ENCODE results near the gene CLUH.

Gene CLUH, protein sequence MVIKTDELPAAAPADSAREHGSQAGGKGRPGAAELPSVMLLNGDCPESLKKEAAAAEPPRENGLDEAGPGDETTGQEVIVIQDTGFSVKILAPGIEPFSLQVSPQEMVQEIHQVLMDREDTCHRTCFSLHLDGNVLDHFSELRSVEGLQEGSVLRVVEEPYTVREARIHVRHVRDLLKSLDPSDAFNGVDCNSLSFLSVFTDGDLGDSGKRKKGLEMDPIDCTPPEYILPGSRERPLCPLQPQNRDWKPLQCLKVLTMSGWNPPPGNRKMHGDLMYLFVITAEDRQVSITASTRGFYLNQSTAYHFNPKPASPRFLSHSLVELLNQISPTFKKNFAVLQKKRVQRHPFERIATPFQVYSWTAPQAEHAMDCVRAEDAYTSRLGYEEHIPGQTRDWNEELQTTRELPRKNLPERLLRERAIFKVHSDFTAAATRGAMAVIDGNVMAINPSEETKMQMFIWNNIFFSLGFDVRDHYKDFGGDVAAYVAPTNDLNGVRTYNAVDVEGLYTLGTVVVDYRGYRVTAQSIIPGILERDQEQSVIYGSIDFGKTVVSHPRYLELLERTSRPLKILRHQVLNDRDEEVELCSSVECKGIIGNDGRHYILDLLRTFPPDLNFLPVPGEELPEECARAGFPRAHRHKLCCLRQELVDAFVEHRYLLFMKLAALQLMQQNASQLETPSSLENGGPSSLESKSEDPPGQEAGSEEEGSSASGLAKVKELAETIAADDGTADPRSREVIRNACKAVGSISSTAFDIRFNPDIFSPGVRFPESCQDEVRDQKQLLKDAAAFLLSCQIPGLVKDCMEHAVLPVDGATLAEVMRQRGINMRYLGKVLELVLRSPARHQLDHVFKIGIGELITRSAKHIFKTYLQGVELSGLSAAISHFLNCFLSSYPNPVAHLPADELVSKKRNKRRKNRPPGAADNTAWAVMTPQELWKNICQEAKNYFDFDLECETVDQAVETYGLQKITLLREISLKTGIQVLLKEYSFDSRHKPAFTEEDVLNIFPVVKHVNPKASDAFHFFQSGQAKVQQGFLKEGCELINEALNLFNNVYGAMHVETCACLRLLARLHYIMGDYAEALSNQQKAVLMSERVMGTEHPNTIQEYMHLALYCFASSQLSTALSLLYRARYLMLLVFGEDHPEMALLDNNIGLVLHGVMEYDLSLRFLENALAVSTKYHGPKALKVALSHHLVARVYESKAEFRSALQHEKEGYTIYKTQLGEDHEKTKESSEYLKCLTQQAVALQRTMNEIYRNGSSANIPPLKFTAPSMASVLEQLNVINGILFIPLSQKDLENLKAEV (N-terminal part only)

DNA sequence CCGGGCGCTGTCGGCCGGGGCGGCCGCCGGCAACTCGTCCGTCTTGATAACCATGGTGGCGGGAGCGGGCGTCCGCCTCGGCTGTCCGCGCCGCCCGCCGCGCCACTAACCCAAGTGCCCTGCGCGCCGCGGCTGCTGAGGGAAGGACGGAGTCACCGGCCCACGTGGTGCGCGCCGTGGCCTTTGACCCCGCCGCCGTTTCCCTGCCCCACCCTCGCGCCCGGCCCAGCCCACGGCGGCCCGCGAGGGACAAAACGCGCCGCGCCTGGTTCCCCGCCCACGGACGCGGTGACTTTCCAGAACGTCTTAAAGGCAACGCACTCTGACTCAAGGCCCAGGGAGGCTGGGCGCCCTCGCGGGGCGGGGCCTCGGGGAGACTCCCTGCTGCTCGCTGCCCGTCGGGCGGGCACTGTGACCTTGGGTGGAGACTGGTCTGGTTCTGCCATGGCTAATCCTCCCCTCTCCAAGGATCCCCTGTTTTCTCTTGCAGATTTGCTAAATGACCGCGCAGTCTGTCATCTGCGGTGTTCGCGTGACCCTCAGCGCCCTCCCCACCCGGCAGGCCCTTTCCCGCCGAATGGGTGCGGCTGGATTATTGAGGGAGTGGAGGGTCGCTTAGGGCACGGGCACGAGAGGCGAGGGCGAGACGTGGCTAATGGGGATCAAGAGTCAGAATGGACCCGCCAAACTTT is at the start of gene CLUH:
CLUH (minus strand) TSS at position 157 of the 692 bp plus-strand sequence; CDS start at position 54, 103 bp downstream.
- peak; percentile 88 for DNase-seq

DNA sequence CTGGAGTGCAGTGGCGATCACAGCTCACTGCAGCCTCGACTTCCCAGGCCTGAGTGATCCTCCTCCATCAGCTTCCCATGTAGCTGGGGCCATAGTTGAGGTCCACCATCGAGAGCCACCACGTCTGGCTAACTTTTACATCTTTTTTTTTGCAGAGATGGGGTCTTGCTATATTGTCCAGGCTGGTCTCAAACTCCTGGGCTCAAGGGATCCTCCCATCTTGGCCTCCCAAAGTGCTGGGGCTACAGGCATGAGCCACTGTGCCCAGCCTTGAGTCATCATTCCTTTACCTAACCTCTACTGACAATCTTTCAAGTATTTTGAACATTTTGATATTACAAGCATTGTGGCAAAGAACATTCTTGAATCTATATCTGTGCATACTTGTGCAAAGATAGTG is 47.3 kb upstream of the CLUH start:
- DNase-seq: no peak

DNA sequence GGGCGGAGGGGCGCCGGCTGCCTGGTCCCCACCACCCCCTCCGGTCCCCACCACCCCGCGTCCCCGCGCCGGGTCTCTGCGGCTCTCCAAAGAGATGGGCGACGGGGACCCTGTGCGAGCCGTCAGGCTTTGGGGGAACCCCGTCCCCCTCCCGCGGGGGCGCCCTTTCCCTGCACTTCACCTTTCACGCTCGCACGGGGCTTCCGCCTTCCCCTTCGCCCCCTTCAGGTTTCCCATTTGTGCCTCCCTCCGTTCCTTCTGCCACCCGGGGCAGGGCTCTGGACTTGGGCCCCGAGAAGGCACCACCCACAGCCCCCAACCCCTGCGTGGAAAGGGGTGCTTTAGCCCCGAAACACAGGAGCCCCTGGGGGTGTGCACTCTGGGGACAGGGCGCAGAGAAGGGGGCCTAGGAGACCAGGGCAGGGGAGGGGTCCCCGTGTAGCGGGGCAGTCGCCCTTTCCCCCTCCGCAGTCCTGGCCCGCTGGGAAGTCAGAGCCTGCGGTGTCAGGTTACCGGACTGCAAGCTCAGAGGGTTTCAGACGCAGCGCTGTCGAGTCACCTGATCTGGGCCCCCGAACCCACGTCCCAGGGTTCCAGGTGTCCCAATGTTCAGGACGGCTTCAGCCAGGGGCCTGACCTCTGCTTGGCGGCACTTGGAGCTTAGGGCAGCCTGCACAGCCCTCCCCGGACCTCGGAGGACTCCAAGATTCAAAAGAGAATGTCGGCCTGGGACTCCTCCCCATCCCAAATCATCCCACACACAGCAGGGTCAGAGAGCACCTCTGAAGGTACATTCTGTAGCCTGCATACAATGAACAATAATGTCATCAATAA is 44.5 kb upstream of the CLUH start:
- peak; percentile 28 for DNase-seq

DNA sequence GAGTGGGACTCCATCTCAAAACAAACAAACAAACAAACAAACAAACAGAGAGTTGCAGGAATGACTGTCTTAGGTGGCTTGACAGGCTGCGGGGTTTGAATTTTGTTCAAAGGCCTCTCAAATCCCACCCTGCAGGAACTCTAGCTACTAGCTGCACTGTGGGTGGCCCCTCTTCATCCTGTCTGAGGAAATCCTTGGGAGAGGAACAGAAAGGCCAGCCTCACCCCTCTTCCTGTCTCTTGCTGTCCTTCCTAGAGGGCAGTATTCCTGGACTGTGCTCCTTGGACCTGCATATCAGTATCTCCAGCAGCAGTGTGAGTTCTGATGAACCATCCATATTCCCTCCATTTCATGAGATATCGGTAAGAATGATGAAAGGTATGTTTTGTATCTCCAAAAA is 39.9 kb upstream of the CLUH start:
- no peak for DNase-seq

DNA sequence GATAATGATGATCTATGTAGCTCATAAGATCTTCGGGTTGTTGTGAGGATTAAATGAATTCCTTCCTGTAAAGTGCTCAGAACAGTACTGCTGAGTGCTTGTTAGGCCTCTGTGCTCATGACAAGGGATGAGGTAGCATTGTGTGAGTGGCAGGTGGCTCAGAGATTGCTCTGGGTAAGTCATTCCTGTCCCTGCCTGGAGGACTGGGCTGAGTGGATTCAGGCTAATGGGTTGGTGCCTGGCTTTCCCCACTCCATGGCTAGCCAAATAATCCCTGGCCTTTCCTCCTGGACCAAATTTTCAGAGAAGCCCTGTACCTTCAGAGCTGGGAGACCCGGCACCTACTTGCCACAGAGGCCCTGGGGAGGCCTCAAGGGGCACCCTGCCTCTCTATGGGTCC is 39.2 kb upstream of the CLUH start:
- no peak for DNase-seq

DNA sequence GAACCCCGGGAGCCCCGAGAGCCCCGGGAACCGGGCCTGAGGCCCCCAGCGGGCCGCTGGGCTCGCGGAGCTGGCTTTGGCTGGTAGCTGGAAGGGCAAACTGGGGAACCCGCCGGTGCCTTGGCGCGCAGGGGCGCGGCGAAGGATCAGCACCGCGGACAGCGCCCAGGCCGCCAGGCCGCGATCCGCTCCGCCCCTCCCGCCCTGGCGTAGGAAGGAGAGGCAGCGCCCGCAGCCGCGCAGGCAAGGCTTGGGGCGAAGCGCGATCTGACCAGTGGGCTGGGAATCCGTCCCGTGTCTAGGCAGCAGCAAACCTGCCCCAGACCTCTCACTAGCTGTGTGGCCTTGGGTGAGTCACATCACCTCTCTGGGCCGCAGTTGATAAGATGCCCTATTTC is 38.2 kb upstream of the CLUH start:
- DNase-seq: peak; percentile 43

DNA sequence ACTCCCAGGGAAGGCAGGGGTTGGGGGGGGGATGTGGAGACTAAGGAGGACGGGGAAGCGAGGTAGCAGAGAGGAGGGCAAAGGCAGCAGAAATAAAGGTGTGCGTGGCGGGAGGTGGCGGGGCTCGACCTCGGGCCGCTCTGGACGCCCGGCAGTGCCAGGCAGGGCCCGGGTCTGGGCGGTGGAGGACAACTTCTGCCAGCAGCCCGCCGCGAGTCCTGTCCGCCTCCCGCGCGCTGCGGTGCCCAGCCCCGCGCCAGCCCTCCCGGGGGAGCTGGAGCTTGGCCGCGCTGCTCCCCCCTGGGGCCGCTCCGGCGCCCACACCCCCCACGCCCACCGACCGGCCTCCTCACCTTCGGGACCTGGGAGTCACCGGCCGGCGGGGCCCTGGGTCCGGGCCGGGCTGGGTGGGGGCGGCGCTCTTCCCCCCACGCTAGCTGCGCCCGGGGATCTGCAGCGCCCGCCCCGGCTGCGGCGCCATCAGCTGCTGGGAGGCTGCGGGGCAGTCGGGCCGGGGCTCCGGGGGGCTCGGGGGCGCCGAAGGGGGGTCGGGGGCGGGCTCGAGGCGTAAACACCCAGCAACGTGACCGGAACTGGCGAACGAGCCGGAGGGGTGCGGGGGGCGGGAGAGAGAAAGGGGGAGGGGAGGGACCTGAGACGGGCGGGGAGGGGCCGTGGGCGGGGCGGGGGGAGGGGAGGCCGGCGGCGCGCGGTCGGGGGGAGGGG is 37.7 kb upstream of the CLUH start, which contains the start of gene CCDC92B:
CCDC92B (minus strand) TSS at position 595 of the 726 bp plus-strand sequence. CDS start 14,507 bp downstream, outside the sequence.
- peak; percentile 80 for DNase-seq

DNA sequence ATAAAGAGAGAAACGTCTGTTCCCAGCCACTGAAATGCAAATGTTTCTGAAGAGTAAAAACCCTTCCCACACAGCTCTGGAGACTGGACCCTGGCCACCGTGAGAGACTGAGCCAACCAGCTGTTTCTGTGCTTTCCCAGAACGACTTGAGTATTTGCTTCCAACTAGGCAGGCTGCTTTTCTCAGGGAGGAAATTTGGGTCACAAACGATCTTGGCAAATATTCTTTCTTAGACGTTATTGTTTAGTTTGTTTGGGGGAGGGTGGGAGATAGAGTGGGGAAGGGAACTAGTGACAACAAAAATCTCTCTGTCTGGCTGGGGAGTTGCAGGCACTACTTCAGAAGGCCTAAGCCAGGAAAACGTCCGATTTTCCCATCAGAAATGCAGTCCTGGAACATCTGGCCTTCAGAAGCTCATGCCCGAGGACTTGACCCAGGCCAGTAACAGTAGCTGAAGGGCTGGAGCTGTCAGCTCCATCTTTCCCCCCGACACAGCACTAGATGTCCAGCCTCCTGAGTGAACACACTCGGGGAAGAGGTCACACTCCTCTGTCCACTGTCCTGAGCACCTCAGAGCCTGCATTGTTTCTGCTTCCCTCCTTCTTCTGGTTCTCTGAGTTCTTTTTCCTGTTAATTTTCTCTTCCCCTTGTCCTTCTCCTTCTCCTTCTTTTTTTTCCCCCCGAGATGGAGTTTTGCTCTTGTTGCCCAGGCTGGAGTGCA is 33.9 kb upstream of the CLUH start:
- DNase-seq: no peak

DNA sequence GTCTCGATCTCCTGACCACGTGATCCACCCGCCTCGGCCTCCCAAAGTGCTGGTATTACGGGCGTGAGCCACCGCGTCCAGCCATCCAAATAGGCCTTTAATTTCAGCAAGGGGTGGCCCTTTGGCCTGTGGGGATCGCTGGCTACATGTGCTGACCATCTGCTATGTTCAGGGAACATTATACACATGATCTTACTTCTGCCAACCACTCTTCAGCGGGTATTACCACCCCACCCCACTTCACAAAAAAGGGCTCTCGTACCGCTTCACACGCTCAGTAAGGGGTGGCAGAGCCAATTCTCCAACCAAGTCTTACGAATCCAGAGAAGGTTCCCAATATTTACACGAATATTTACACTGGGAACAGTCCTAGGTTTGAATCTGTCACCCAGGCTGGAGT is 26.1 kb upstream of the CLUH start:
- DNase-seq: no peak

DNA sequence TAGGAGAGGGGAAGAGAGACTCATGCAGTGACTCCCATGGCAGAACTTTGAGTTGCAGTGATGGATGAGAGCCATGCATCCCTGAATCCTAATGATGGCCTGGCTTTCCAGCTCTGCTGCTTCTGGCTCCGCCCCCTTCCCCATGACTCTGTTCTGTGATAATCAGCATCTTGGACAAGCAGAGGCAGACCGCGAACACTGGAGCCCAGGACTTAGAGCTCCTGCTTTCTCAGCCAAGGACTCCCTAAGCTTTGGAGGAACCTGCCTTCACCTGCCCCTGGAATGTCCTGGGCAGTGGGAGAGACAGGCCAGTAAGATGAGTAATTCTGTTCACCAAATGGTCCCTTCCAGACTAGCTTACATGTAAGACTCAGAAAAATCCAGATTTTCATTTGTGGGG is 25.4 kb upstream of the CLUH start:
- DNase-seq: peak; percentile 25

DNA sequence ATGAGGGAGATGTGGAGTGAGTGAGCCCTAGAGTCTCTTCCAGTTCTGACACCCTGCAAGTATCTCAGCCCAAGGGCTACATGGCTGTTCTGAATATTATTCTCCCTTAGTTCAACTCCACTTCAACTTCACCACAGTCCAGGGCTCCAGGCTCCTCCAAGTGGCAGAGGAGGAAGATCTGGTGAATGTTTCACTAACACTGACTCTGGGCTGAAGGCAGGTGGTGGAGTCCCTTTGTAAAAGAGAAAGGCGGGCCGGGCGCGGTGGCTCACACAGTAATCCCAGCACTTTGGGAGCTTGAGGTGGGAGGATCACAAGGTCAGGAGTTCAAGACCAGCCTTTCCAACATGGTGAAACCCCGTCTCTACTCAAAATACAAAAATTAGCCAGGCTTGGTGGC is 24.3 kb upstream of the CLUH start:
- no peak for DNase-seq

DNA sequence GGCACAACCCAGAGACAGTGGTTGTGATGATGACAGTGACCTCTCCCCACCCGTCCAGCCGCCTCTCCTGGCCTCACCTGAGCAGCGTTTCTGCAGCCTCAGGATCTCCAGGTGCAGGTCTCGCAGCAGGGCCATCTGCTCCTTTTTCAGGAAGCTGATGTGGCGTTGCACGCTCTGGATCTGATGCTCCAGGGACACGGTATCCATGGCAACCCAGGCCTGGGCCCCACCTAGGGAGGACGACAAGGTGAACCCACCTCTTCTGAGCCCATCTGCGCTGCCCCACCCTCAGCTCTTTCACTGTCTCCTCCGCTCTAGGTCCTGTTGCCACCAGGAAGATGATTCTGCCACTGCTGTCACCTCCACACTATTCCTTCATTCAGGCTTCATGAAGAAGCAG is 23.4 kb upstream of the CLUH start:
- peak; percentile 97 for DNase-seq

DNA sequence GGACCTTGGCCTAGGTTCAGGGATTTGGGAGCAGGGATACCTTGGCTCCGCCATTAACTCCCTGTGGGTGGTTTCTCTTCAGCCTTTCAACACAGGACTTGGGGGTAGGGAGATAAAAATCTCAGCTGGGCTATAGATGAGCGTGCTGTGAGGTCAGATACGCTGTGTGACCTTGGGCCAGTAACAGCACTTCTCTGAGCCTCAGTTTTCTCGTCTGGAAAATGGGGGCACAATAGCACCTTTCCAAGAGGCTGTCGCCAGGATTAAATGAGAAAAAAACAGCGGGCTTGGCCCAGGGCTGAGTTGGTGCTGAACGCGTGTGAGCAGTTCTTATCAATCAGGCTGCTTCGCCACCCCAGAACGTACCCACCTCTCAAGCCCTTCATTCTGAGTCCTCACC is 20.2 kb upstream of the CLUH start:
- DNase-seq: no peak

DNA sequence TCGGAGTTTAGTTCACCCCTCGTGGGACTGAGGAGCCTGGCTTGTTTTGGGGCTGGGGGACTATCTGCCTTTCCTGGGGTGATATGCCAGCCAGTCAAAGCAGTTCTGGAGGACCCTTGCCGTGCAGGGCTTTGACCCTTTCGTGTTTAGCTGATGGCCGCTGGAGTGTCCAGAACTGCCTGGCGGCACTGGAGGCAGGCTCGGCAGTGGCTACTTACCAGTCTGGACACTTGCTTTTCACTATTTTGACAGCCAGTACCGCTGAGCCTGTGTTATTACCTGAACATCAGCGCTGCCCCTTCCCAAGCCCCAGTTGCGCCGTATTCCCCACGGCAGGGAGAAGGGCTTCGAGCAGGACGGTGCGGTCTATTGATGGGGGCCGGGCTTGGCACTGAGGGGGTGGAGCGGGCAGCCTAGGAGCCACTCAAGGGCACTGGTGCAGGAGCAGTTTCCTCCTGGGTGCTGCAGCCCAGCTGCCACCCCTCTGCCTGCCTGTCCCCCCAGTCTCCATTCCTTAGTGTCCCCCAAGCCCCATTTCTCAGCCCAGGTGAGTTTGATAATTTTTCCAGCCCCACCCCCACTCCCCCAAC is 19.3 kb upstream of the CLUH start:
- no peak for DNase-seq

DNA sequence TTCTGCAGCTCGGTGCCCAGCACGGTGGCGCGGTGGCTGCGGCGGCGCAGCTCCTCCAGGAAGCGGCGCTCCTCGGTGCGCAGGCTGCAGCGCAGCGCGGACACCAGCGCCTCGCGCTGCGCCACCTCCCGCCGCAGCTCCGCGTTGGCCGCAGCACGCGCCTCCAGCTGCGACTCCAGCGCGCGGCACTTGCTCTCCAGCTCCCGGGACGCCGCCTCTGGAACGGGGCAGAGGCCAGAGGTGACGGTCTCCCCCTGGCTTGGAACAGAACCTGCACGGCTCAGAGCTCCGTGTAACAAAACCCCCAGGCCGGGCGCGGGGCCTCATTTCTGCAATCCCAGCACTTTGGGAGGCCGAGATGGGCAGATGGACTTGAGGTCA is 13.2 kb upstream of the CLUH start:
- no peak for DNase-seq

DNA sequence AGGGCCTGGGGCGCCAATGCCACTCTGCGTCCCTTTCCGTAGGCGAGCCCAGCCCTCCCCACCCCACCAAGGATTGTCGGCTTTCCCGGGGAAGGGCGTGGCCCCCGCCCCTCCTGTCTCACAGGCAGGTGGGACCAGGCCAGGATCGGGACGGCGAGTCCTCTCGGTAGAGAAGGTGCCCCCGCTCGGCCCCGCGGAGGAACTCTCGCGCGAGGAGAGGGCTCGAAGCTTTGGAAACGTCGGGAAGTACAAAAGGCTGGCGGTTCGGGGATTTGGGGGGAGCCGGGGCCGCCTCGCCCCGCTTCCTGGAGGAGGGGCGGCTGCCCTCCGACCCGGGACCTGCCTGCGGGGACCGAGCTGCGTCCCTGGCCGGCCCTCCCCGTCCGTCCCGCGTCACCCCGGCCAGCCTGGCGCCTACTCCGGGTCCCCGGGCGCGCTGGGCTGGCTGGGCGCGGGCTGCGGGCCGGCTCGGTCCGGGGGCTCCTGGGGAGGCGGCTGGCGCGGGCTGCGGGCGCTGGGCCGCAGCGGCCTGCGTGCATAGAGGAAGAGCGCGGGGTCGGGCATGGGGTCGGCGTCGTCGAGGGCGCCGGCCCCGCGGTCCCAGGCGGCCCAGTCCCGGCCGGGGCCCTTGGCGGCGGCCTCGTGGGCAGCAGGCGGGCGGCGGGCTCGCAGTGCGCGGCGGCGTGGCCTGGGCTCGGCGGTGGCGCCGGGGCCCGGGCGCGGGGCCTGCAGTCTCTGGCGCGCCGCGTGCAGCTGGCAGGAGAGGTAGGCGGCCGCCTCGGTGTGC is 12.6 kb upstream of the CLUH start:
- no peak for DNase-seq

DNA sequence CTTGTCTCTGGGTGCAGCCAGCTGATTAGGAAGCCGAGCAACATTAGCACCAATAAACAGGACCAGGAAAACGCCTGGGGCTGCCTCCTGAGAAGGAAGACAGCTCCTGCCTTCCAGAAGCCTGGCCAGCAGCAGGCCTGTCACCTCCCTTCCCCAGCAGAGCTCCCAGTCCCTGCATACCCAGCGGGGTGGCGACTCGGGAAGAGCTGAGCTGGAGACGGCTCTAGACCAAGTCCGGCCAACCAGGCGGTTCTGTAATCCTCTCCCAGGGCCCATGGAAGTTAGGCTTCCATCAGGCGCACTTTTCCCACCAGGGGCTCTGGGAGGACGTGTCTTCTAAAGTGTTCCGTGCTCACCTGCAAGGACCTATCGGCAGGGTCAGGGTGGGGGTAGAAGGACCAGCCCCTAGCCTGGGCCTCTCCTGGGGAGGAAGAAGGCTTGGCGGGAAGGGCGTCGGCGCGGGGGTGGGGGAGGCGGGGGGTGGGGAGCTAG is 12.0 kb upstream of the CLUH start:
- DNase-seq: no peak

DNA sequence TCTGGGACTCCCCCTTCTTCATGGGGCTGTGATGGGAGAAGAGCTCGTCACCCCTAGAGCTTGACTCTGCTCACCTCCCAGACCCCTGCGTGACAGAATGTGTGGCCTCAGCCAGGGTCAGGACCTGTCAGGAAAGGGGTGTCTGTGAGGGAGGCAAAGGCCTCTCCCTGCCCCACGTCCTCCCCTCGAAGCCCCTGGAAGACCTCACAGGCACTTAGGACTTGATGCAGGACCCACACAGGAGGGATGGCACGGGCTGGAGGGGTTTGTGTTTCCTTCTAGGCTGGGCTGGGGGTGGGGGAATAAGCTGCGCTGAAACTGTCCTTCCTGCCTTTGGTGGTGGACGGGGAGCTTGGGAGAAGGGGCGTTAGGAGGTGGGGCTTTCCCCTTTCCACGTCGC is 11.0 kb upstream of the CLUH start:
- DNase-seq: no peak

DNA sequence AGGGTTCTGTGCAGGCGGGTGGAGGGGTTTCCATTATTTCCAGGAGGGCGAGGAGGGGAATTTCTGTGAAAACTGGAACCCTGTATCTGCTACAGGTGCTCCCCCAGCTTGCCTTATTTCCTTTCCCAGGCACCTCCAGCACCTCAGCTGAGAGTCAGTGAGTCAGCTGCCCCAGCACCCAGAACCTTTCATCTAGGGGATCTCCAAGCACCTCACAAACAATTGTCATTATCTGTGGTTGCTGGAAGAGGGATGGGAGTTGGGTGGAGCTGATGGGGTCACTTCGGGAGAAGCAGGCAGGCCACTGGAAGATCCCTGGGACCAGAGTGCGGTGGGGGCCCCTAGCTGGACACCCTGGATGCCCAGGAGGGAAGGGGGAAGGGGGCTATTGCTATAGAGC is 10.0 kb upstream of the CLUH start:
- DNase-seq: no peak
